HG02938 (cell line): ENCODE results near the gene BOC.

Source experiments
- ATAC-seq: cut with Tn5 transposase; IDR thresholded peaks from one replicate; pipeline ENCODE4 v1.9.1; 2021; ENCODE audit warnings: mild to moderate bottlenecking, moderate library complexity; ENCODE audit not compliant: unreplicated experiment

BOC gene

GRCh38 chr3:113223475-113224281 is 12.3 kb downstream of the BOC start:
- ATAC-seq: peak; percentile 96

DNA sequence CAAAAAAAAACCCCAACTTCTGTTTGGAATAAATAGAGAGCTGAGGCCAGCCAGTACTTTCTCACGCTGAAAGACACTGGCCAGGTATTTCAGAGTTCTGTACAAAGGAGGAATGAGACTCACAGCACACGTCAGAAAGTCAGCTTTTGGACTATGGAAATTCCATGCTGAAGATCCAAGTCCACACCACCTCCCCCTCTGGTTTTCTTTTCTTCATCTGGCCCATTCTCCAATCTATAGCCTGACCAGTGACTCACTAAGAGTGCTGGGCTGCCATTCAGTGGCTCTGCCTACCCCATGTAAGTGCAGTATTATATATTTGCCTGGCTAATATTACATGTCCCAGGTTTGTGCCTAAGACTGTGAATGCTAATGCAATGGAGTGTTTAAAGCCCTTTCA is 13.9 kb downstream of the BOC start:
- no peak for ATAC-seq

DNA sequence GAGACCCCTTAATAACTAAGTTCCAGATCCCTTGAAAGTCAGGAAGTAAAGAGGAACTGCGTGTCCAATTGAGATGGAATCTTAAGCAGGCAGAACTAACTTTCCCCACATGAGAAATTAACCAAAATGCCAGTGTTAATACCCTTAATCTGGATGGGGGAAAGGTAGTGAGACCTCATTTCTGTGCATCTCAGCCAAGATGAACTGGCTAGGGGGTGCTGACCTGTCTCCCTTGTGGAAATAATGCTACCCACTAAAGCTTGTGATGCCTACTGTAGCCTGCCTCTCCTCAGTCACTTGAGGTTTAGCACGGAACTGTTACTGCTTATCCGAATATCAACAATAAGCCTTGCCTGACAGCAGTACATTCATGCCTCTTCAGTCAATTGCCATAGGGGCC is 15.1 kb downstream of the BOC start:
- ATAC-seq: no peak

GRCh38 chr3:113227146-113227545 is 15.8 kb downstream of the BOC start:
- ATAC-seq: no peak

DNA sequence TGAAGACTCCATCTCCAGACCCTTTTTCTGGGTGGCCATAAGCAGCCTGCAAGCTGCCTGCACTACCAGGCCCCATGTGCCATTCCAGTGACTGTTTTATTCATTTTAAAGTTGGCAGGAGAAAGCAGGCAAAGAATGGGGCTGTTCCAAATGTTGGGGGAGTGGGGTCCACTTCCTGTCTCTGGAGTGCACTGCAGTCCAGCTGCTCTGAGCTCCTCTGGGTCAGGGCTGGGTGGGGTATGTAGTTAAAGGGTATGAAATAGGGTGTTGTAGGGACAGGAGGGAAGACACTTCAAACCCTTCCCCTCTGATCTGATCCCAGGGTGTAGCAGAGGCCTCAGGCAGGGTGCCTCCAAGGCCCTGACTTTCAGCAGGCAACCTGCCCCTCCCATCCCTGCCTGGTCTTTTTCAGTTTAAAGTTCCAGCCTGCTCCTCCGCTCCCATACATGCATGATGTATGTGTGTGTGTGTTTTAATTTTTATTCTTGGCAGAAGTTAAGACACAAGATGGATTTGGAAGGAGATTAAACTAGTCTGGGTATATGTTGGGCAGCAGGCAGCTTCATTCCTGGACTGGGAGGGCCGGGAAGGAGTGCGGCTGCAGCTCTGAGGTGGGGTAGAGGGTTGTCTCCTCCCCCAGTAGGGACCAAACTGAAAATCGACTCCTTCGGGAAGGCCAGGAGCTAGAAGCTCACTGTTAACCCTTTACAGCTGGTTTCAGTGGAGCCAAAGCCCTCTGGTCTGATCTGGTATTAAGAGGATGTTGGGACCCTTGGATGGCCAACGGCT is 17.3 kb downstream of the BOC start:
- no peak for ATAC-seq

DNA sequence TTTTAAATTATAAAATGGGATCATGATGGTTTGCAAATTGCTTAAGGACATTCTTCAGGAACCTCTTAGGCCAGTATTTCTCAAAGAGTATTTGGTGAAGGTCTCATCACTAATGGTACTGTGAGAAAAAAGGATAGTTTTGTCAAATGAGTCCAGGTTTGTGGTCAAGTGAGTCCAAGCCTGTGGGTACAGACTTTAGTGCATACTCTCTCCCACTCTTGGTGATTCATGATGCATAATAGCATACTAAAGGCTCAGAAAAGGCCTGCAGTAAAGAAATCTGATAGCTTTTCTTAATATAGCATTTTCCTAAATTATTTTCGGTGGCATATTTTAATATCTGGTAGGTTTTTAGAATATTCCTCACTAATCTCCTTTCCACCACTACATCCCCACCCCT is 20.0 kb downstream of the BOC start:
- ATAC-seq: no peak

DNA sequence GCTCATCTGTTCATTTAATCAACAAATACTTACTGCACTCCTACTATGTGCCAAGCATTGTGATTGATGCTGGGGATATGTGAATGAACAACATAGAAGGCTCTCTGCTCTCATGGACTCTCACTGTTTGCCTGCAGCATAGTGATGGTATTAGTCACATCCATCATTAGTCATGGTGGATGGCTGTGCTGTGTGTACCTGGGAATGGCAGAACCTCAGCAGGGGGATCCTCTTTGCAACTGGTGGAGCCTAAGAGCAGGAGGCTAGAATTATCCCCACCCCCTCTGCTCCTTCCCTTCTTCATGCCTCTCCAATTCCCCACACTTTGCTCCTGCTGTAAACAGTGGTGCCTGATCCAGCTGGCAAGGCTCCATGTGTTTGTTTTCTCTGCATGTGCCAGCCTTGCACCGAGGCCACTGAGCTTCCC is 20.5 kb downstream of the BOC start:
- ATAC-seq: no peak

DNA sequence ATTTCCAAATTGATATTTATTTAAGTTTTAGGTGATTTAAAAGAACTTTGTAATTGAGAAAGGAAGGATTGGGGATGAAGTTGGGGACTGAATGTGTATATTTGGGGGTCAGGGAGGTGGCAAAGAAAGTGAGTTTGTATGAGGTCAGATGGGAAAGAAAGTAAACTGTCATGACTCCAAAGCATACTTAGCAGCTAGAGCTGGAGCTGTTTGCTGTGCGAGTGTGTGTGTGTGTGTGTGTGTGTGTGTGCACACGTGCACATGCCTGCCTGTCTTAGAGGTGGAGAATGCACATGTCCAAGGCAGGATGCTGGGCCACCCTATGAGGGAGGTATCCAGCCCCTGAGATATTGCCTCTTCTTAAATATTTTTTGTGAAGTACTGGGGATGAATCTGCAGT is 21.0 kb downstream of the BOC start:
- no peak for ATAC-seq

- ATAC-seq: no peak
These were observed 22.1 kb downstream of the BOC start for GRCh38 chr3:113233497-113233896.

- no peak for ATAC-seq
These were observed 22.7 kb downstream of the BOC start for GRCh38 chr3:113234028-113234427.

DNA sequence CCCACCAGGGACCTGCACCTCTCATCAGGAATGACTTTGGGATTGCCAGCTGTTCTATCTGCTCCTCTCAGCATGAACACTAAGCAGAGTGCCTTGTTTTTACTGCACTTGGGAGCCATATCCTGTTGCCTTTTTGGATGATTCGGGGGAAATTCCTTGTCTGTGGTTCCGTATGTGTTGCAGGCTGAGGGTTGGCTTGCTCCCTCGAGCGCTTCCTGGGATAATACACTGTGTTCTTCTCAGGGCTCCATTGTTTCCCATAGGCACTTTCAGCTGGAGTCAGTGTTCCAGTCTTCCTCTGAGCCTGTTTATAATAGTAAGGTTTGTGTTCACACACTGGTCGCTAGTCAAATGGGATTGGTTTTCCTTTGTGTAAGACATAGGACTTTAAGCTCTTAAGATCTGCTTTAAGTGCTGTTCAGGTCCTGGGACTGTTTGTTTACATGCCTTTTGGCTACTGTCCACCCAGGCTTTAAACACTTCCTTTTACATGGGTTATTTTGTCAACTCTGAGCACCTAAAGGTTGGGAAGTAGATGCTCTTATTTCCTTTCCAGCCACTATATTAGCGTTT is 23.4 kb downstream of the BOC start:
- no peak for ATAC-seq

DNA sequence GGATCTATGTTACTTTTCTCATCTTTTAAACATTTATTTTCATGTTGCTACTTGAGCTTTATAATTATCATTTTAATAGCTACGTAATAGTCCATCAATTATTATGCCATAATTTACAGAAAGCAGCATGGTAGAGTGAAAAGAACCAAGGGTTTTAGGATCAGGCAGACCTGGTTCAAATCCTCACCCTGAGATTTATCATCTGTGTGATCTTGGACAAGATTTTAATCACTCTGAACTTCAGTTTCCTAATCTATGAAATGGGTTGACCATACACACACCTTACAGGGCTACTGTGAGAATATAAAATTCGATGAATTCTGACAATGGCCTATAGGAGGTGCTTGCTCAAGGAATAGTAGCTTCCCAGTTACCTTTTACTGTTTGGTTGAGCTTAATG is 27.1 kb downstream of the BOC start:
- no peak for ATAC-seq

DNA sequence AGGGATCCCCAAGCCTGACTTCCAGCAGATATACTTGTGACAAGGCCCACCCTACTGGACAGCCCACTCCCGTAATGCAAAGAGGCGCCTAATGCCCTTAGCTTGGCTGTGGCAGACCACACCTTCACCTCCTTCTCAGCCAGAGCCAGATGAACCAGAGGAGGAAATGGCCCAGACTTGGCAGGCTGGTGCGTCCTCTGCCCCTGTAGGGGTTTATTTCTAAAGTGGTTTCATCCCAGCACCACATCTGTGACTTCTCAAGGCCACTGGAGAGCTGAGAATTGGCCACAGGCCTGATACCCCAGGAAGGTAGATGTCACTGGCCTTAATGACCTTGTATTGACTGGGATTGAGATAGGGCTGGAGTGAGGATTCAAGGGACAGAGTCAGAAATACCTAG is 29.5 kb downstream of the BOC start:
- no peak for ATAC-seq

- ATAC-seq: no peak
These were observed 30.1 kb downstream of the BOC start for GRCh38 chr3:113241292-113242095.

DNA sequence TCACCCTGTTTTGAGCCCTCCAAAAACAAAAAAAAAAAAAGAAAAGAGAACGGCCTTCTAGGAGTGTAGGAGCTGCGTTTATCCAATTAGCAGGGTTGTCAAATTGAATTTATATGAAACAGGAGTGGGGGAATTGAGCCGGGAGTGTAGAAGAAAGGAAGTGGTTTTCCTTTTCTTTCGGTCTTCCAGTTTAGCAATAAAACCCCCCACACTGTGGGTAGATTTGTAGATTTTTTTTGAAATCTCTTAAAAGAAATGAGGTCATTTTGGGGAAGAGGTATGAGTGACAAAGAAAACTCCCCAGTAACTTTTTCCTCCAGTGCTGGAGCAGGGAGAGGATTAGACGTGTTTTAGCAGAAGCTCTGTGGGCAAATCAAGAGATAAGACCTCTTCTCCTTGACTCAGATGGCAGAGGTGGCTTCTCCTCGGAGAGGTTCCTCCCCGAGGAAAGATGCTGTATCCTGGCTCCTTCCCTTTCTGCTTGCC is 30.8 kb downstream of the BOC start:
- no peak for ATAC-seq

- no peak for ATAC-seq
These were observed 31.7 kb downstream of the BOC start for GRCh38 chr3:113243071-113243470.

DNA sequence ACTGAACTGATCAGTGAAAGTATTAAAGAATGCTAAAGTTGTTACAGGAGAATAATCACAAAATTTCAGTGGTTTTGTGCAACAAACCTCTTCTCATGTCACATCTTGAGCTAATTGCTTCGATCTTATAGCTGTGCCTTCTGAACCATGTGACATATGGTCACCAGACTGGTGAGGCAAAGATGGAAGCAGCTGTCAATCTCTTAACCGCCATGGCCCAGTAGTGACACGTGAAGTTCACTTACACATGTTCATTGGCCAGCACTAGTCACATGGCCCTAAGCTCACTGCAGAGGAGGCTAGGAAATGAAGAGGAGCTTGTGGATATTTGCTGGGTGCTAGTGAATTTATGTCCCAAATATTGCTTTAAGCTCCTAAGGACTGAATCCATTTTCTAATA is 32.5 kb downstream of the BOC start:
- no peak for ATAC-seq

DNA sequence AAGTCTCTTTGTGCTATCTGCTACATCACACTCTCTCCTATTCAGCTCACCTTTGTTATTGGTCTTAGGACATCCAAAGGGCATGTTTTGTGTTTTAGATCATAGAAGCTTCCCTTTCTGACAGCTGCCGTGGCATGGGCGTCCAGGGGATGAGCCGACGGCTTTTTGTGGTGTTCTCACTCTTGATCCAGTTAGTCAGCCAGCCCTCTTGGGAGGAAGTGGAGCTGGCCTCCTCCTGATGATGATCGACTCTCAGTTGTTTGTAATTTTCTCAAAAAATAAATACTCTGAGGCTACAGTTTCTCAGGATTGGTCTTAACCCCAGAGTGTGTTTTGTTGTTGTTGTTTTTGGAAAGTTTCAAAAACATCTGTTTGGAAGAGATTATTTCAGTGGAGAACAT is 34.4 kb downstream of the BOC start:
- no peak for ATAC-seq

GRCh38 chr3:113247068-113247467 is 35.7 kb downstream of the BOC start:
- no peak for ATAC-seq

- no peak for ATAC-seq
These were observed 36.5 kb downstream of the BOC start for GRCh38 chr3:113247675-113248458.
